DMS 273 (cell line): ENCODE data around the gene POLA1.

Source experiments
- DNase-seq: peaks from one replicate; lab custom pipeline; 2025; ENCODE audit not compliant: unreplicated experiment; lab: John Stamatoyannopoulos, UW

POLA1 gene

DNA sequence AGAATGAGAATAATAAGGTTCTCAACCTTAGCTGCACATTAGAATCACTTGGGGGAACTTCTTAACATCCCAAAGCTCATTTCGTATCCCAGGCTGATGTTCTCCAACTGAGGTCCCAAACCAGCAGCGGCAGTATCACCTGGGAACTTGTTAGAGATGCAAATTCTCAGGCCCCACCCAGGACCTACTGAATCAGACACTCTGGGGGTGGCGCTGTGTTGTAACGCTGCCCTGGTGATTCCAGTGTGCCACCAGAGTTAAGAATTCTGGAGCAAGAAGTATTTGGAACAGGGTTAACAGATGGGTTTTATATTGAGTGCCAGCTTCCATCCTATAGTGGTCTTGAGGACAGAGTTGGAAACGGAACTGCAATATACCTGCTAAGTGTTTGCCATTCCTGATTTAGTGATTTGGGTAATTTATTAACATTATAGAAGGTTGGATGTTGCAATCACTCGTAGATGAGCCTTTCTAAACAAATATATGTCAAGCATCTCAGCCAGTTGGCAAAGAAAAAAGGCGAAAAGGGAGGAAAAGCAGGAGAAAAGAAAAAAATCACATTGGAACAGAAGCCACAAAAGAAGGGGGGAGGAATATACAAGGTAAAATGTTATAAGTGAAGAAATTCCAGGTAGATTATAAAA, 181.0 kb downstream of the POLA1 start:
- no peak for DNase-seq

GRCh38 chrX:24876530-24877287, 183.0 kb downstream of the POLA1 start:
- no peak for DNase-seq

DNA sequence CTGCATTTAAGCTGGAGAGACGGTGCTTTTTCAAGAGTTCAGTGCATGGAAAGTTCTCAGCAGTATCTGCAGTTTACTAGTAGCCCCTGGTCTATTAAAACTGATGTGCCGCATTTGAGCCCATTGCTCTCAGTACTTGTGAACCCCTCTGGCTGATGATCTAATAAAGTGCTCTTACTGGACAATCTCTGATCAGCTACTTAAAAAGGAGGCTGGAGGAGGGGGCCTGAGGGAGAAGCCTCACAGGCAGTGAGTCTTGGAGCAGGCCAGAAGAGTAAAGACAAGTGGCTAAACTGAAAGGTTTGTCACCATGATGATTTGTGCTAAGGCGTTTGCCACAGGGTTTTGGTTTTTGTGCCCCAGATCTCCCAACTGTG, 183.6 kb downstream of the POLA1 start:
- no peak for DNase-seq

DNA sequence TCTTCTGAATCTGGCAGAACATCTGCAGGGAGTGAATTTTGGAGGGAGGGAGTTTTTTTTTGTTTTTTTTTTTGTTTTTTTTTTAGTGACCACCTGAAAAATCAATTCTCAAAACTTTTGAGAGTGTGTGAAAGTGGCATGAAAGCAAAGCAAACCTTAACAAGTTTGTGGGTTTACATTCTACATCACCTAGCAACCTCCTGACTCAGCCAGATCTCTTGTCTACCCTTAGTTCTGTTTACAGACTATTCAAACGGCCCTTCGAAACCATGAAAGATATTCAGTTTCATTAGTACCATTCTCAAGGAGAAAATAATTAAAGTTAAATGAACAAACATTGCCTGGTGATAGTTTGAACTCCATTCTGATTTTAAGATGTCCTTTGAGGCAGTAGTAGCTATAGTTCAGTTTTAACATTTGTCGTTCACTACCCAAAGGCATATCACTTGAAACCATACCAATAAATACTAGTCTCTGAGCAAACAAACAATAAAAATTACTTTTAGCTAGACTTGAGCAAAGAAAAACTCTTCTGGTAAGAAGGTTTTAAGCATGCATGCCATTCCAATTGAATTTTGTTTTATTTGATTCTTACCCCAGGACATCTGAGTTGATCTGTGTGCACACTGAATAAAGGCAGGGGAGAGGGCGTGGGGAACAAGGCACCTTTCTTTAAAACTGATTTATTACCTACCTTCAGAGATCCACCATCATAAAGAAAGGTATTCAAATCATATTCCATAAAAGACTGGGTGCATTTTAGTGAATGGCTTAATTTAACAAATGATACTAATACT, 184.3 kb downstream of the POLA1 start:
- DNase-seq, result no peak

DNA sequence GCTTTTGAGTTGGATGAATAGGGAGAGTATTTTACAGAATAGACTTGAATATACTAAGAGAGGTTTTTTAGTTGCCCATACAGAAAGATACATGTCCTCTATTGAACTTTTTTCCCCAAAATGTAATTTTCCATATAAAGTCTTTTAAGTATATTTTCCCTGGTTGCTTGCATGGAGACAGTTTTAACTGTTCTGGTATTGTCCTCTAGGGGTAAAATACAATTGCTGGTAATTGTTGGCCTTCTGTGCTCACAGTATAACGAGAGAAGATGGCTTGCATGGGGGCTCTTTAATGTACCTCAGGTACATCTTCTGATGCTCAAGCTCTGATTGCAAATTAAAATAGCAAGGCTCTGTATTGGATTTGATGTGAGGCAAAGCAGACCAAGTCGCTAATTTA, 186.0 kb downstream of the POLA1 start:
- no peak for DNase-seq

GRCh38 chrX:24886916-24887315, 193.2 kb downstream of the POLA1 start:
- no peak for DNase-seq

DNA sequence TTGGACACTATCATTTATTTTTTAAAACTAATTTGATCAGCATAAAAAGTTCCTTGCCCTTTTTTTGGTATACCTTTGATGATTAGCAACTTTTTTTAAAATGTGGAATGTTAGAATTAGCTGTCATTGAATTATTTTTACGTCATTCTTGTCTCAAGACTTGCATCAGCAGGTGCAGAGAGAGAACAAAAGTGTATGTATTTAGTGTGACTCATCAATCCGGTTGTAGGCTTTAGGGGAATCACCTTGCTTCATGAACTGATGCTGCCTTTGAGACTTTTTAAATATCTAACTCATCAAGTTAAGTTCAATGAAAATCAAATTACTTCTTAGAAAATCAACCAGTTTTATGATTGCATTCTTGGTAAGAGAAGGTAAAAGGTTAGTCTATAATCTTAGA, 197.0 kb downstream of the POLA1 start:
- no peak for DNase-seq

- DNase-seq, result no peak
Observed at GRCh38 chrX:24899391-24899790, 205.7 kb downstream of the POLA1 start.

DNA sequence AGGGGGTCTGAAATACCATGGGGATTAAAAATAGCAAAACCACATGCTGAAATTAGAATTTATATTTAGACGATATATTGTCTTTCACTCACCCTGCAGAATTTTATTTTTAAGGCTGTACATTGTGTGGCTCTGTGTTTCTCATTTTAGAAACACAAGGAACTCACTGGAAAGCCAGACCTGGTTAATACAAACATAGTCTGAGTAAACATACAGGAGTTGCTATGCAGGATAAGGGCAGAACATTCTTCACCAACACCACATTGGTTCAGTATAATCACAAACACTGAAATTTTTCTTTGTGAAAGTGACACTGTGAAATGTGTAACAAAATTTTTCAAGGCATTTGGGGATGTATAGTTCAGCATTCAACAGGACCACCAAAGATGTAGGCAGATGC, 206.5 kb downstream of the POLA1 start:
- no peak for DNase-seq

DNA sequence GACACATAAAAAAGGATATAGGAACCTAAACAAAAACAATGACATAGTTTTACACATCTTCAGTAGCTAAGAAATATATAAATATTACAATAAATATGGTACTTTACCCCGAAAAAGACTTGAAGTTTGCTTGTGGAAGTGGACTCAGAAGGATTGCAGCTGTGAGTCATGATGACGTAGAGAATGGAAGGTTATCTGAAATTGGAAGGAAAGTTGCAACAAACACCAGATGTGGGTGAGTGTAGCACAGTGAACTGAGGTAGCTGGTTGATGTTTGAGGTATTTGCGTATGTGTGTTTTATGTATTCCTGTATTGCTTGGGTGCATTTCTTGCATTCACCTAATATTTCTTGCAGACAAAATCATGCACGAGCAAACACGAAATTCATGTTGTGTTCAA, 209.1 kb downstream of the POLA1 start:
- DNase-seq, result no peak

DNA sequence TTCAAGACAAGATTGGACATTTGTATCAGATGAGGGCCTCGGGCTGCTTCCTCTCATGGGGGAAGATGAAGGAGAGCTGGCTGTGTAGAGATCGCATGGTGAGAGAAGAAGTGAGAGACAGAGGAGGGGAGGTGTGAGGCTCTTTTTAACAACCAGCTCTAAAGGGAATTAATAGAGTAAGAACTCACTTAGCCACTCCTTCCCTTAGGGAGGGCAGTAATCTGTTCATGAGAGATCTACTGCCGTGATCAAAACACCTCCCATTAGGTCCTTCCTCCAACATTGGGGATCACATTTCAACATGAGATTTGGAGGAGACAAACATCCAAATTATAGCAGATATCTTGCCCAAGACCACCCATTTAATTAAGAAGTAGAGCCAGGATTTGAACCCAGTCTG, 225.0 kb downstream of the POLA1 start:
- no peak for DNase-seq

GRCh38 chrX:24920769-24921168, 227.1 kb downstream of the POLA1 start:
- DNase-seq, result no peak

DNA sequence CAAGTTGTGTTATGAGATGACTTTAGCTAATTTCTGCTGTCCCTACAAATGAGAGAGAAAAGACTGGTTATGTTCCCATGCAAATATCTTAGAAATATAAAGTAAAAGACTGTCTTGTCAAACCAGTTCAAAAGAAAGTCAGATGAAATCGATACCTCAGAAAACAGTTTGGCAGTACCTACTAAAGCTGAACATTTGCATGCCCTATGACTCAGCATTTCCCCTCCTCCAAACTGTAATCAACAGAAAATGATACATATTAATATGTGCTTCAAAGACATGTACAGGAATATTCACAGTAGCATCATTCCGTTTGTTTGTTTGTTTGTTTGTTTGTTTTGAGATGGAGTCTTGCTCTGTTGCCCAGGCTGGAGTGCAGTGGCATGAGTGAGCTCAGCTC, 231.7 kb downstream of the POLA1 start:
- no peak for DNase-seq

- DNase-seq, result no peak
Observed at GRCh38 chrX:24927372-24927771, 233.7 kb downstream of the POLA1 start.

GRCh38 chrX:24928114-24928513, 234.4 kb downstream of the POLA1 start:
- DNase-seq, result no peak

DNA sequence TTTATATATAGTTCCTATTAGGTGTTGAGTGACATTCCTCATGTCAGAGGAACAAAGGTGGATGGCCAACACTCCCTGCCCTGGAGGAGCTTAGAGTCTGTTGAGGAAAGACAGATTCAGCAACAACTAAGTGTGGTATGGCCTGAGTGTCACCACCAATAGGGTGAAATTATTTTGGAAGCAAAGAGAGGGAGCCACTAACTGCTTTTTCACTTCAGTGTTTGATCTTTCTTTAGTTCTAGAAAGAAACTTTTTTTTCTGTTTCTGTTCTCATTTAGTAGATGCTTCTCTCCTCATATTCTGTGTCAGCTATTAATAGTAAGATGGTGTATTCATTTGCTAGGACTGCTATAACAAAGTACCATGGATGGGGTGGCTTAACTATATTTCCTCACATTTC, 240.6 kb downstream of the POLA1 start:
- no peak for DNase-seq

- no peak for DNase-seq
Observed at GRCh38 chrX:24945009-24945408, 251.3 kb downstream of the POLA1 start.

- DNase-seq, result no peak
Observed at GRCh38 chrX:24946369-24946768, 252.7 kb downstream of the POLA1 start.

DNA sequence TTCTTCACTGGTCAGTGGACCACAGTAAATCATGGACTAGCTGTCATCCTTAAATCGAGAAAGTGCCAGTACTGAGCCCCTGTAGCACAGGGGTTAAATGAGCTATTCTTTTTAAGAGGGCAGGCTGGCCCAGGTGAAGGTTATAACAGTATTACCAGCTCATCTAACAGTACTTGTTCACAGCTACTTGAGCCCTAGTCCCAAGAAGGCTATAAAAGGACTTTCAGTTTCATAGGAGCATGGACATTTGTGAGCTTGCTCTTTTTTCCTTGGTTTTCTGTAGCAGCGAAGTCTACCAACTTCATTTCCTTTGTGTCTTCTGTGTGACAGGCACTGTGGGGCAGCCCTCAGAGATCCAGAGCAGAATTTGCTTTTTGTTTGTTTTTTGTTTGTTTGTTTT, 261.0 kb downstream of the POLA1 start:
- no peak for DNase-seq

GRCh38 chrX:24955372-24955930, 261.7 kb downstream of the POLA1 start:
- DNase-seq, result no peak

GRCh38 chrX:24956828-24957227, 263.1 kb downstream of the POLA1 start:
- DNase-seq, result peak; percentile 35

DNA sequence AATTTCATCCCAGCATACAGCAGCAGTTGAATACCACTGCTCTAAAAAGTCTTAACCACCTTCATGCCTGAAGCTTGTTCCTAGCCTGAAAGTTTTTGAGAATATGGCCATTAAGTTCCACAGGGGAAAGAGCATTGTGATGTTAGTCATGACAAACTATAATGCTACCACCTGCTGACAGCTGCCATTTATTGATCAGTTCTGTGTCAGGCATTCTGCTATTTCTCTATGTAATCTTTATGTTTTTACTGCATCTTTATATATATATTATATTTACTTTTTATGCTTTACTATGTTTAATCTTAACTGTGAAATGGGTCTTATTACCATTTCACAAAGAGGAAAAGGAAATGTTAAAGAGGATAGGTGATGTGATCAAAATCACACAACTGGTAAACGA, 268.1 kb downstream of the POLA1 start:
- DNase-seq, result no peak
